Endothelial cell of umbilical vein (primary cell): ENCODE measurements around the gene TUBB1. TPM values are rescaled to one million over a fixed set of nuclear protein-coding genes. Genes with fewer than 3 reads are reported as not detected.

Source experiments
- BruUV-seq: library from RNA; stranded (reverse); fragments of 400-500 nt; replicated peaks from 2 replicates; lab custom pipeline; 2021; lab: Mats Ljungman, UMichigan
- CTCF ChIA-PET: fragments of 300-600, 350-600 bp; sonication (Branson Sonifier 250); formaldehyde crosslinking; loops from one replicate; lab custom pipeline; 2021; ENCODE audit warnings: antibody characterized with exemption, inconsistent platforms; lab: Charles Lee
- POLR2A ChIA-PET: fragments of 300-600, 350-600 bp; sonication (Branson Sonifier 250); formaldehyde crosslinking; loops from one replicate; lab custom pipeline; 2021; ENCODE audit warnings: antibody characterized with exemption, inconsistent platforms; lab: Charles Lee
- DNase-seq: peaks from one replicate; pipeline ENCODE4 v3.0.0-alpha.2; 2011; ENCODE audit warnings: low read depth, low spot score
- FAIRE-seq: peaks from 2 replicates; lab custom pipeline; 2011; peaks lifted over from hg19 to GRCh38; lab: Jason Lieb, UNC
- H2AFZ ChIP-seq: 2 replicates; pipeline ENCODE4 v1.6.0; 2012; ENCODE audit warnings: low read depth, low read length, control low read depth, inconsistent platforms
- H3K27ac ChIP-seq: 2 replicates; pipeline ENCODE4 v1.5.1; 2011; ENCODE audit warnings: low read depth, mild to moderate bottlenecking, control low read depth, low read length, moderate library complexity; ENCODE audit not compliant: insufficient read depth
- H3K27me3 ChIP-seq, 2 experiments: 2 replicates each; pipeline versions ENCODE4 v1.6.0 to v1.6.1; 2011; ENCODE audit warnings: low read length in 2 of 2, mixed read lengths in 1 of 2; ENCODE audit not compliant: control insufficient read depth in 2 of 2, insufficient read depth in 2 of 2
- H3K36me3 ChIP-seq, 2 experiments: 2 replicates in 1 of 2; 3 replicates in 1 of 2; pipeline ENCODE4 v1.5.1; 2011; ENCODE audit warnings: low read length in 2 of 2, mild to moderate bottlenecking in 1 of 2, moderate library complexity in 1 of 2; ENCODE audit not compliant: control insufficient read depth in 2 of 2, insufficient read depth in 2 of 2; ENCODE audit errors: extremely low read depth in 1 of 2
- H3K4me1 ChIP-seq: 3 replicates; pipeline ENCODE4 v1.5.1; 2011; ENCODE audit warnings: mild to moderate bottlenecking, low read length; ENCODE audit not compliant: control insufficient read depth, insufficient read depth; ENCODE audit errors: extremely low read depth
- H3K4me2 ChIP-seq: 2 replicates; pipeline ENCODE4 v1.6.1; 2011; ENCODE audit warnings: low read length, control low read depth, mixed read lengths; ENCODE audit not compliant: insufficient read depth
- H3K4me3 ChIP-seq, 3 experiments: fragments of 200-600 bp in 1 of 3; sonication (generic), shearing (Covaris generic) in 1 of 3; replicated peaks in 1 of 3; 2 replicates each; pipeline ENCODE4 v1.5.1; 2011 to 2016; ENCODE audit warnings: control low read depth in 3 of 3, low read length in 3 of 3, mild to moderate bottlenecking in 2 of 3, inconsistent platforms in 1 of 3, low read depth in 1 of 3, moderate library complexity in 1 of 3; ENCODE audit not compliant: insufficient read depth in 1 of 3
- H3K79me2 ChIP-seq: 2 replicates; pipeline ENCODE4 v1.6.0; 2012; ENCODE audit warnings: low read length, inconsistent platforms; ENCODE audit not compliant: control insufficient read depth, insufficient read depth
- H3K9ac ChIP-seq: replicated peaks from 2 replicates; pipeline ENCODE3; 2011; ENCODE audit warnings: low read length, control low read depth; ENCODE audit not compliant: insufficient read depth; ENCODE audit errors: extremely low read depth
- H3K9me1 ChIP-seq: replicated peaks from 3 replicates; pipeline ENCODE4 v1.6.0; 2011; ENCODE audit warnings: mild to moderate bottlenecking, low read length; ENCODE audit not compliant: control insufficient read depth, insufficient read depth; ENCODE audit errors: extremely low read depth
- H3K9me3 ChIP-seq: replicated peaks from 2 replicates; pipeline ENCODE4 v1.5.1; 2012; ENCODE audit warnings: low read length, inconsistent platforms; ENCODE audit not compliant: control insufficient read depth, insufficient read depth
- H4K20me1 ChIP-seq: replicated peaks from 2 replicates; pipeline ENCODE3; 2011; ENCODE audit warnings: mild to moderate bottlenecking, low read length; ENCODE audit not compliant: control insufficient read depth, insufficient read depth; ENCODE audit errors: extremely low read depth
- CTCF ChIP-seq, 2 donors: IDR thresholded peaks; 1 replicate in 1 of 2; 2 replicates in 1 of 2; pipeline ENCODE4 v1.5.1; 2011; ENCODE audit warnings: low read length in 2 of 2, mild to moderate bottlenecking in 2 of 2, moderate library complexity in 2 of 2, control low read depth in 1 of 2, inconsistent platforms in 1 of 2, low read depth in 1 of 2; ENCODE audit not compliant: insufficient read depth in 1 of 2; ENCODE audit errors: extremely low read depth in 1 of 2
- EZH2 ChIP-seq: IDR thresholded peaks from 2 replicates; pipeline ENCODE4 v1.6.1; 2012; ENCODE audit warnings: borderline replicate concordance, low read depth, mild to moderate bottlenecking, moderate library complexity, low read length, inconsistent platforms; ENCODE audit not compliant: severe bottlenecking
- FOS ChIP-seq: IDR thresholded peaks from 2 replicates; pipeline ENCODE4 v1.6.1; 2011; ENCODE audit warnings: mild to moderate bottlenecking, low read length, moderate library complexity, borderline replicate concordance; ENCODE audit not compliant: insufficient read depth
- GATA2 ChIP-seq: IDR thresholded peaks from 2 replicates; pipeline ENCODE4 v1.7.0; 2011; ENCODE audit warnings: low read depth, mild to moderate bottlenecking, moderate library complexity, mixed read lengths, low read length; ENCODE audit not compliant: insufficient read length, insufficient read depth
- JUN ChIP-seq: IDR thresholded peaks from 2 replicates; pipeline ENCODE4 v1.6.1; 2011; ENCODE audit warnings: borderline replicate concordance, low read depth; ENCODE audit not compliant: insufficient read length, insufficient read depth
- MAX ChIP-seq: IDR thresholded peaks from 2 replicates; pipeline ENCODE4 v1.6.1; 2011; ENCODE audit not compliant: insufficient read depth, insufficient read length
- MYC ChIP-seq: IDR thresholded peaks from one replicate; pipeline ENCODE4 v1.6.1; 2011; ENCODE audit warnings: mild to moderate bottlenecking, low read depth, low read length
- POLR2A ChIP-seq: IDR thresholded peaks from 2 replicates; pipeline ENCODE4 v1.6.1; 2012; ENCODE audit warnings: low read depth, mild to moderate bottlenecking, control low read depth, low read length
- POLR2AphosphoS5 ChIP-seq: IDR thresholded peaks from 2 replicates; pipeline ENCODE4 v1.6.1; 2012; ENCODE audit warnings: low read depth, mild to moderate bottlenecking, control low read depth, low read length, moderate library complexity; ENCODE audit not compliant: insufficient read depth
- dilution Hi-C: fragments of 300-500 bp; cut with MboI; formaldehyde crosslinking; loops from one replicate; pipeline ENCODE4 v1.15.0; 2019; ENCODE audit warnings: low sequenced_read_pairs; ENCODE audit not compliant: extremely low pct_ligation_motif_present
- intact Hi-C: fragments of 100-400 bp; cut with micrococcal nuclease; formaldehyde crosslinking; loops from one replicate; pipeline ENCODE4 v1.10.0; 2022
- polyA plus RNA-seq, 4 experiments: library from polyadenylated mRNA; depleted of rRNA in 3 of 4; stranded (reverse) in 3 of 4; unstranded in 1 of 4; fragments of >200 nt; gene quantifications; 2 replicates each; pipeline versions ENCODE4 v1.2.1 to v1.2.3, GENCODE V29; 2011 to 2012; ENCODE audit warnings: missing spikeins in 1 of 4
- total RNA-seq: library from RNA; stranded (reverse); gene quantifications from 2 replicates; pipeline ENCODE4 v1.2.3, GENCODE V29; 2021

TUBB1 gene
- total and polyA plus RNA-seq, 2 donors (not counting 3 experiments of a cell fraction or from before 2014, with no cell fraction given): 0.04 TPM; not detected in 1

GRCh38 chr20:58969439-58969838 lies 49.8 kb upstream of the TUBB1 start:
- Histone ChIP-seq H4K20me1 (no peaks in the 10 kb centered on the region), H3K9ac (no peak overlapping the region), H2AFZ (no peak overlapping the region), H3K79me2 (no peaks in the 10 kb centered on the region), H3K9me1 (no peaks in the 10 kb centered on the region), H3K4me1 (no peaks in the 10 kb centered on the region), H3K27ac (no peak overlapping the region), H3K27me3 (peaks cover 0 to 2% of the 10 kb centered on the region in 2 experiments), H3K36me3 (no peaks in the 10 kb centered on the region), H3K4me3 (no peak overlapping the region), H3K4me2 (no peak overlapping the region), H3K9me3 (no peaks in the 10 kb centered on the region)
- CTCF ChIA-PET: interaction anchor here (0.9 kb wide), 1 partner anchor 111 kb away, joined by 3 read pairs; no protein-coding TSS in a partner anchor
- DNase-seq (no peak), FAIRE-seq (no peak)
- intact Hi-C loops: no loop called here
- POLR2A ChIA-PET: no interaction called here
- no TSS peak for BruUV-seq
- dilution Hi-C loops: no loop called here
- no peak for TF ChIP-seq MYC
- no peak for TF ChIP-seq POLR2A
- TF ChIP-seq GATA2: no peak
- no peak for TF ChIP-seq JUN
- TF ChIP-seq POLR2AphosphoS5: no peak
- TF ChIP-seq EZH2: no peak
- TF ChIP-seq MAX: no peak
- TF ChIP-seq FOS: no peak
- TF ChIP-seq CTCF (IDR thresholded peaks at IDR 0.05; ENCODE audit: extremely low read depth in 1 of 2, insufficient read depth in 1 of 2, low read depth in 1 of 2, low read length in 2 of 2): no peak
